Measurements from ENCODE around the gene OR51A4. TPM values are rescaled to one million over a fixed set of nuclear protein-coding genes. Genes with fewer than 3 reads are reported as not detected.

The OR51A4 gene
- polyA plus RNA-seq, 1 donor from 2014 or later: not detected

- Histone ChIP-seq H3K4me2 (ENCODE audit: low read length) (no peak overlapping the region), H2AFZ (ENCODE audit: low read depth, low read length) (no peak overlapping the region), H3K9ac (ENCODE audit: low read length) (no peak overlapping the region), H3K27me3 (ENCODE audit: insufficient read depth, low read depth, low read length) (no peaks in the 10 kb centered on the region), H3K9me3 (ENCODE audit: low read length) (no peaks in the 10 kb centered on the region), H3K9me2 (ENCODE audit: insufficient read depth, low read length) (no peaks in the 10 kb centered on the region), H4K20me1 (ENCODE audit: insufficient read depth) (no peaks in the 10 kb centered on the region), H3F3A (ENCODE audit: insufficient read depth, low read length, poor library complexity, severe bottlenecking) (no peaks in the 10 kb centered on the region), H3K4me3 (ENCODE audit: low read length) (no peak overlapping the region), H3K36me3 (ENCODE audit: insufficient read depth, low read length) (no peaks in the 10 kb centered on the region), H3K27ac (ENCODE audit: low read length) (no peak overlapping the region), H3K79me2 (replicated peaks; ENCODE audit: insufficient read depth, low read length) (no peaks in the 10 kb centered on the region)
- TF ChIP-seq CTCF (IDR thresholded peaks at IDR 0.05; ENCODE audit: poor library complexity, severe bottlenecking) (no peak), MXI1 (conservative IDR thresholded peaks at IDR 0.05; ENCODE audit: poor library complexity, severe bottlenecking) (no peak), RAD21 (conservative IDR thresholded peaks at IDR 0.05) (no peak), TAF1 (IDR thresholded peaks at IDR 0.05; ENCODE audit: low read depth) (no peak), SMC3 (conservative IDR thresholded peaks at IDR 0.05; ENCODE audit: poor library complexity) (no peak)
These were observed 20.8 kb downstream of the OR51A4 start for GRCh38 chr11:4926608-4927007.

DNA sequence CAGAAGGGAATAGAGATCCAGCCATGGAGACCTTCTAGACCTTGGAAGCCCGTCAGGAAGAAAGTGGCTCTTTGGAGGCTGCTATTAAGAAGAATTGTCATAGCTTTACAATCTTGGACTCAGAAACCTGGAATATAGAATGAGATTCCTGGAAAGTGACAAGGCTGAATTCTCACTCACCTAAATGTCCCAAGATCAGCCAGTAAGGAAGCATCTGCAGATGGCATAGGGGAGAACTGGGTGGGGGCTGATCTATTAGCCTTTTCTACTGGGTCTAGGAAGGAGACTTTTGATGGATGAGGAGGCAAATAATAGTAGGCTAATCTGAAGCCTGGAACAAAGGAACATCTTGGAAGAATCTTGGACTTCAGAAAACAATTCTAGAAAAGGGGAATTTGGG, 23.2 kb downstream of the OR51A4 start, which contains the start of gene OR51G1:
OR51G1 (minus strand) TSS at position 101 of the 400 bp plus-strand sequence; CDS start at position 101, 0 bp downstream.
- Histone ChIP-seq H3K27me3 (ENCODE audit: insufficient read depth, low read depth, low read length) (no peaks in the 10 kb centered on the region), H3K4me3 (ENCODE audit: low read length) (no peak within 1 kb of the TSS), H2AFZ (ENCODE audit: low read depth, low read length) (no peak within 1 kb of the TSS), H3F3A (ENCODE audit: insufficient read depth, low read length, poor library complexity, severe bottlenecking) (no peaks in the 10 kb centered on the region), H3K36me3 (ENCODE audit: insufficient read depth, low read length) (no peaks in the 10 kb centered on the region), H3K79me2 (replicated peaks; ENCODE audit: insufficient read depth, low read length) (no peaks in the 10 kb centered on the region), H4K20me1 (ENCODE audit: insufficient read depth) (no peaks in the 10 kb centered on the region), H3K9ac (ENCODE audit: low read length) (no peak within 1 kb of the TSS), H3K4me2 (ENCODE audit: low read length) (no peak within 1 kb of the TSS), H3K9me2 (ENCODE audit: insufficient read depth, low read length) (no peaks in the 10 kb centered on the region), H3K9me3 (ENCODE audit: low read length) (no peaks in the 10 kb centered on the region), H3K27ac (ENCODE audit: low read length) (no peak within 1 kb of the TSS)
- TF ChIP-seq RAD21 (conservative IDR thresholded peaks at IDR 0.05) (no peak), TAF1 (IDR thresholded peaks at IDR 0.05; ENCODE audit: low read depth) (no peak), EP300 (conservative IDR thresholded peaks at IDR 0.05; ENCODE audit: poor library complexity, severe bottlenecking) (no peak), EZH2 (IDR thresholded peaks at IDR 0.05; ENCODE audit: borderline replicate concordance, insufficient read depth, low read length, poor library complexity, severe bottlenecking) (no peak), MXI1 (conservative IDR thresholded peaks at IDR 0.05; ENCODE audit: poor library complexity, severe bottlenecking) (no peak), SMC3 (conservative IDR thresholded peaks at IDR 0.05; ENCODE audit: poor library complexity) (no peak), POLR2AphosphoS5 (IDR thresholded peaks at IDR 0.05) (no peak), CTCF (IDR thresholded peaks at IDR 0.05; ENCODE audit: poor library complexity, severe bottlenecking) (no peak)
- TF ChIP-seq, protein P1, sequence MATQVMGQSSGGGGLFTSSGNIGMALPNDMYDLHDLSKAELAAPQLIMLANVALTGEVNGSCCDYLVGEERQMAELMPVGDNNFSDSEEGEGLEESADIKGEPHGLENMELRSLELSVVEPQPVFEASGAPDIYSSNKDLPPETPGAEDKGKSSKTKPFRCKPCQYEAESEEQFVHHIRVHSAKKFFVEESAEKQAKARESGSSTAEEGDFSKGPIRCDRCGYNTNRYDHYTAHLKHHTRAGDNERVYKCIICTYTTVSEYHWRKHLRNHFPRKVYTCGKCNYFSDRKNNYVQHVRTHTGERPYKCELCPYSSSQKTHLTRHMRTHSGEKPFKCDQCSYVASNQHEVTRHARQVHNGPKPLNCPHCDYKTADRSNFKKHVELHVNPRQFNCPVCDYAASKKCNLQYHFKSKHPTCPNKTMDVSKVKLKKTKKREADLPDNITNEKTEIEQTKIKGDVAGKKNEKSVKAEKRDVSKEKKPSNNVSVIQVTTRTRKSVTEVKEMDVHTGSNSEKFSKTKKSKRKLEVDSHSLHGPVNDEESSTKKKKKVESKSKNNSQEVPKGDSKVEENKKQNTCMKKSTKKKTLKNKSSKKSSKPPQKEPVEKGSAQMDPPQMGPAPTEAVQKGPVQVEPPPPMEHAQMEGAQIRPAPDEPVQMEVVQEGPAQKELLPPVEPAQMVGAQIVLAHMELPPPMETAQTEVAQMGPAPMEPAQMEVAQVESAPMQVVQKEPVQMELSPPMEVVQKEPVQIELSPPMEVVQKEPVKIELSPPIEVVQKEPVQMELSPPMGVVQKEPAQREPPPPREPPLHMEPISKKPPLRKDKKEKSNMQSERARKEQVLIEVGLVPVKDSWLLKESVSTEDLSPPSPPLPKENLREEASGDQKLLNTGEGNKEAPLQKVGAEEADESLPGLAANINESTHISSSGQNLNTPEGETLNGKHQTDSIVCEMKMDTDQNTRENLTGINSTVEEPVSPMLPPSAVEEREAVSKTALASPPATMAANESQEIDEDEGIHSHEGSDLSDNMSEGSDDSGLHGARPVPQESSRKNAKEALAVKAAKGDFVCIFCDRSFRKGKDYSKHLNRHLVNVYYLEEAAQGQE (IDR thresholded peaks at IDR 0.05; ENCODE audit: borderline replicate concordance): no peak

Measured in neural cell (in vitro differentiated cells).